NCI-H524 (cell line): ENCODE data around the gene DAPK1.

Experiments used
- DNase-seq, 2 experiments: peaks; one replicate each; lab custom pipeline; 2025; lab: John Stamatoyannopoulos, UW

Gene DAPK1

DNA sequence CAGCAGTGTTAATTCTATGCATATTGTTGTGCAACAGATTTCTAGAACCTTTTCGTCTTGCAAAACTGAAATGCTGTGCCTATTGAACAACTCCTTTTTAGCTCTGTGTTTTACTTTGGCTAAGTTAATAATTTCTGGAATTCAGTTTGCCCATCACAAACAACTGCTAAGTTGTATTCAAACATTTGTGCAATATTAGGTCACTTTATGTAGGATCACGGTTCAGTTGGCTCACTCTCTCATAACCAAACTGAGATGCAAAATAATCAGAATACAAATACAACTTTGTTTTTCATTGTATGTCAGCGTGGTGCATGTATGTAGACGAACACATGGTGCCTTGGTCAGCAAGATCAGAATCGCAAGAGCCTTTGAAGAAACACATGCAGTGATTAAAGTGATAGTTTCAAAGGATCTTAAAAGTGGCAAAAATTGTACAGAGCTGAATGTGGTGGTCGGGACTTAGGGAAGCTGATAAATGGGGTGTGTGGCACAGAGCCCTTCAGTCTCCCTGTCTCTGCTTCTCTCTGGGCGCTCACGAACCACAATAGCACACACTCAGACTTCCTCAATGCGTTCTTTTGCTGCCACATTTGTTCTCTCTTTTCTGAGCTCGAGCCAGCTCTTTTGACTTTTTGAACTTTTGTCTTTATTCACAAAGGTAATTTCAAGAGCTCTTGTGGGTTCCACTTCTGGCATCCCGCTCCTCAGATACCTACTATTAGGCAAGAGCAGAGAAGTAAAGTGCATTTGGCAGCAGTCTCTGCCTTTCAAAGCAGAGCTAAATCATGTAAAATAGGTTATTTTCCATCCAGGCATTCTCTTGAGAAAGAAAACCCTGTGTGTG, 115.8 kb downstream of the DAPK1 start:
- DNase-seq, result no peak

GRCh38 chr9:87614397-87614796, 116.7 kb downstream of the DAPK1 start:
- no peak for DNase-seq

DNA sequence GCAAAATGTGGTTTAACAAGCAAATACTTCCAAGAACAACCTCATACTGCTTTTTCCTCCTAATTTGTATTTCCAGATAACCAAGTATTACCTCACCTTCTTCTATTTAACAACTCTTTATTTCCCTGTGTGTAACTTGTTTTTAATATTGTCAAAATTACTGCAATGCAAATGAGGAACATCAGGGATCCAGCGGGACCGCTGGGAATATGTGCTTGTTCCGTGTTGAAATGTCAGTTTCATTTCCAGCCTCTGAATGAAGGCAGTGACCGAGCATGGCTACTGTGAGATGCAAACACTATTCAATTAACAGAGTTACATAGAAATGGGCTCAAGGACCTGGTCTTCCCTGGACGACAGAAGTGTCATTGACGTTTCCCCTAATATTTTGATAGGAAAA, 117.5 kb downstream of the DAPK1 start:
- no peak for DNase-seq

DNA sequence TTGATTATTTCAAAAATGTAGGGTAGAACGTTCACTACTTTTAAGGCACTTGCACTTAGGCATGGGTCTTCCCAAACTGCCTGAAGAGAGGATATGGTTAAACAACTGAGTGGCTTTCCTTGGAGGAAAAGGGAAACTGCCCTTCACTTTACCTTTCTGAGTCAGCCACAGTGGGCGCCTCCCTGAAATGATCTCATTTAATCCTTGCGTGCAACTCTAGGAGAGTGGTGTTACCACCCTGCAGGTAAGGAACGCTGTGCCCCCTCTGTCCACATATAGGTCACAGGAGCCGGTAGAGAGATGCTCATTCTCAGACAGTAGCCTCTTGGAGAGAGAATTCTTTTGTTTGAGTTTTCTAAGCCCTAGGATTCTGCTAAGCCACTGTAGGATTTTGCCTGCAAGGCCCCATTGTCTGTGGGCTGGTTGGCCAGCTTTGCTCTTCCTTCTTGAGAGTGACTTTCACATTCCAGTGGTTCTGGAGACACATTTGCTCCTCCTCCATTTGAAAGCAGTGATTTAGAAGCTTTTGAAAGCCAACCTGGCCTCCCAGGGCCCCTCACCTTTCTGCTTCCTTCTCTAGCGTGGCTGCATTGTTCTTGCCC, 118.0 kb downstream of the DAPK1 start:
- no peak for DNase-seq

GRCh38 chr9:87618226-87618625, 120.6 kb downstream of the DAPK1 start:
- DNase-seq, result no peak

GRCh38 chr9:87618931-87619330, 121.3 kb downstream of the DAPK1 start:
- no peak for DNase-seq

DNA sequence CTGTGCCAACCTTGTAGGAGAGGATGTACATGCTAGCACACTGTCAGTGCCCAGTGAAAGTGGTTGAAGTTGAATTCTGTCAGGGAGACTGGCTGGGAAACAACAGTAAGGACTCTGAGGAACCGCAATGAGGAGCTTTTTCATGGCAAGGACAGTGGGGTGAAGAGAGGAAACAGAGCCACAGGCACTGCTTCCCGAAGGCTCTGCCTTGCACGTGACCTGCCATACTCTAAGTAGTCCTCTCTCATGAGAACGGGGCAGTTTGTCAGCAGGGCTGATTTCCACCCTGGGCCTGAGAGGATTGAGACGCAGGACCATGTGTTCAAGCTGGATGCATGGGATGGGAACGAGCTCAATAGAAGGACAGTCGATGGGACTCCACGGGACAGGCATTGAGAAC, 121.7 kb downstream of the DAPK1 start:
- DNase-seq, result no peak

GRCh38 chr9:87620731-87621322, 123.2 kb downstream of the DAPK1 start:
- no peak for DNase-seq

DNA sequence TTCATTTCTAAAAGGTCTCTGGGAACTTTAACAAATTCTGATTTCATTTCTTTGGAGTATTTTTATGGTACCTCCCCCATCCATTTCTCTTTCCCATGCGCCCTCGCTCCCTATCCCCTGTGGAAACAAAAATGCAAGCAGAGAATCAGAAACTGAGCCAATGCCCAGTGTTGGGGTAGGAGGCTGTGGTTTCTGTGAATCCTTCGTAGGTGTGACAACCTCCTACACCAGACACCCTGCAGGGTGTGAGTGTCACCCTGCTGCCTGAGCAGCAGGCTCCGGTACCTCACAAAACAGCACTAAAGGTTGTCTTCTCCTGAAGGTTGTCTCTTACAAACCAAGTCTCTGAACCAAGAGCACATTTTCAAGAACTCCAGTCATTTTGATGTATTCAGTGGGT, 124.4 kb downstream of the DAPK1 start:
- no peak for DNase-seq

GRCh38 chr9:87622923-87623322, 125.3 kb downstream of the DAPK1 start:
- DNase-seq, result no peak

DNA sequence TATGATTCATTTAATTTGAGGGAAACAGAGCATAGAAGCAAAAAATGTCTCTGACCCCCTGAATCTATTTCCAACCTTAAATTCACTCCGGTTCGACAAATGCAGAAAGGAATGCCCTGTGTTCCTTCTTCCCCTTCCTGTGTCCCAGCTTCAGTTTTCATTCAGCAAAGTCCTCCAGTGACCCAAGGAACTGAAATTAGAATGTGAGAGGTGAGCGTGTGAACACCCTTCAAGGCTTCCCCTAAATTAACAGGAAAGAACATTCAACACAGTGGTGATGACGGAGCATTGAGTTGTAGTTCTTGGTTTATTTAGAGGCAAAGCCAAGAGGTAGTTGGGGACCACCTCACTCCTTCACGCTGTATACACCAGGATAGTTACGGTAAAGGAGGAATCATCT, 130.7 kb downstream of the DAPK1 start:
- no peak for DNase-seq

DNA sequence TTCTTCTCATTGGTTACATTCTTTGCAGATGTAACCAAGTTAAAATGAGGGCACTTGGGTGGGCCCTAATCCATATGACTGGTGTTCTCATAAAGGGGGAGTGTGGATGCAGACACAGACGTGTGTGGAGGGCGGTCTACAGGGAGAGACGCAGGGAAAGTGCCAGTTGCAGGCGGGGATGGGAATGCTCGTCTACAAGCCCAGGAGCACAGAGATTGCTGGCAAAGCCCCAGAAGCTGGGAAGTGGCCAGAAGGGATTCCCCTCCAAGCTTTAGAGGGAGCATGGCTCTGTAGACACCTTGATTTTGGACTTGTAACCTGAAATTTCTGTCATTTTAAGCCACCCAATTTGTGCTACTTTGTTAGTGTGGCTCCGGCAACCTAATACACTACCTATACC, 131.4 kb downstream of the DAPK1 start:
- DNase-seq, result no peak

DNA sequence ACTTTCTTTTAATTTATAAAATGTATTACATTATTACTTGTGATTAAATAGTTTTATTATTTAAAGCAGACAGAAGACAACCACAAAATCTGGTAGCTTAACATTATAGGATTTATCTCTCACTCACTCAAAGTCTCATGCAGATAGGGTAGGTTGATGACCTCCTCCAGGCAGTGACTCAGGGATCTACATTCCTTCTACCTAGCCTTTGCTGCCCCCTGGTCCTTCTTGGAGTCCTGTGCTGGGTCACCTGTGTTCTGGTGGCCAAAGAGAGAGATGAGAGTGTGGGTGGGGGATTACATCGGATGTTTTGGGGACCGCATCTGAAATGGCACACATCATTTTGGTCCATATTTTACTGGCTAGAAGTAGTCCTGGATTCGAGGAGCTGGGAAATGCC, 132.6 kb downstream of the DAPK1 start:
- no peak for DNase-seq

- no peak for DNase-seq
Observed at GRCh38 chr9:87630846-87631245, 133.2 kb downstream of the DAPK1 start.

GRCh38 chr9:87635656-87636501, 138.2 kb downstream of the DAPK1 start:
- no peak for DNase-seq

DNA sequence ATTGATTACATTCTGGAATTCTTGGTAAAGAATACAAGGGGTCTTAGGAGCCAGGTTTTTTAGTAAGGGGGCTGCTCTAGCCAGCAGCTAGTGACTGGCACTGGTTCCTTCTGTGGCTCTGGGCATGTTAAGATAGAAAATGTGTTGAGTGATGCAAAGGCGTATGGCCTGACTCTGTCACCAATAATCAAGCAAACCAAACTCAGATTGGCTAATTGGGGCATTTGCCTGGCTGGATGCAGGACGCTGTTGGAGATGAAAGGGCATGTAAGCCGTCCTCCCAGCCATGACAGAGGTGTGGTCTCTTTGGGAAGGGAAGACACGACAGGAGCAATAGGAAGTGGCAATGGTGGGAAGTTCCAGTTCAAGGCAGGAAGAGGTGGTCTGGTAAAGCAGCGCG, 140.6 kb downstream of the DAPK1 start:
- no peak for DNase-seq

DNA sequence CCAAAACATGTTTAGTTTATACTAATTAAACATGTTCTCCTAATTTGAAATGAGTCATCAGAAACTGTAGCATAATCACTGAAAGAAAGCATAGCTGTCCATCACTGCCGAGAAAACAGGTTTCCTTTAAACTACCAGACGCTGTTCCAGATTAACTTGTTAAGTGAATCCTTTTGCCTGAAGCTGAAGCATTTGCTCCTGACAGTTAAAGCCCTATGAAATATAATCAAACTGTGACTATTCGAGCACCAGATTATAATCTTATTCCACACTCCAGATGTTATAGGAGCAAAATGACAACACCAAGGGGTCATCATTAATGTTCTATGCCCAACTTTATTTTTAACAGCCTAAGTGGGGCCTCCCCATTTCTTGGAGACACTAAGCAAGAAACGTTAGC, 142.3 kb downstream of the DAPK1 start:
- no peak for DNase-seq

DNA sequence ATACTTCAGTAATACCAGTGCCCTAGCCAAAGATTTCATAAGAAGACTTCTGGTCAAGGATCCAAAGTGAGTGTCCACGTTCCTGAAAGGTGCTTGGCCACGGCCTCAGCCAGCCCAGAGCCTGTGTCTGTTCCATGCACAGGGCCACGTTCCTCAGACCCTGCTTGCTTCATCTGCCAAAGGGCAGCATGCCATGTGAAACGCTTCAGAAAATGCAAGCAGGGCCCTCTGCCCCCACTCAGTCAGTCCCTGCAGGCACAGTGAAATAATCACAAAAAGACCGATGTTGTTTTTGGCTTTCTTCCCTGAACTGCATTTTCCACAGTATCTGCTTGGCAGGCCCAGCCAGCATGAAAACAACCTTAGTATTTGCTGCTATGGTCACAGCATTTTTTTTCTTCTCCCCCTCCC, 142.7 kb downstream of the DAPK1 start:
- DNase-seq, result no peak

- DNase-seq, result no peak
Observed at GRCh38 chr9:87641067-87641466, 143.4 kb downstream of the DAPK1 start.

- no peak for DNase-seq
Observed at GRCh38 chr9:87642330-87643106, 144.9 kb downstream of the DAPK1 start.

DNA sequence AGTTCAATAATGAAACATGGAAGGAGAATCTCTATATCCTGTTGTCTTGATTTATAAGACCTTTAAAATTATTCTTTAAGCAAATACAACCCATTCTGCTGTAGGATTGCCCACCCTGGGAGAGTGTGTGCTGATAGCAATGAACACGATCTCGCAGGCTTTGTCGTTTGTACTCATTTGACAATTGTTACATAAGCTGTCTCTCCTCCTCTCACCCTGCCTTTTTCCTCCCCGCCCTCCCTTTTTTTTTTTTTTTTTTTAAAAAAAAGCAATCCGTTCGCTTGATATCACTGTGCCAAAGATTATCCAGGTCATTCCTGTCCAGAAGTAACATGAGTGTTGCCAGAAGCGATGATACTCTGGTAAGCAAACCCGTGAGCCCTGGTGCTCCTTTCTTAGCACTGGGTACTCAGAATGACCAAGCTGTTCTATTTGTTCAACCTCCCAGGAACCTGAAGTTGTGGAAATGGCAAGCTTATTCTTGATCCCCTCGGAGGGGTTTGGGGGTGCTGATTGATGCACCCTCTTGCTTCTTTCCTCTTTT, 145.5 kb downstream of the DAPK1 start:
- no peak for DNase-seq
